HepG2 (cell line): ENCODE measurements around the gene BUD23. TPM values are rescaled to one million over a fixed set of nuclear protein-coding genes. Genes with fewer than 3 reads are reported as not detected.
A peak's percentile ranks its signal among the peaks of the same experiment; 100 is the strongest.

Experiments used
- ATAC-seq: fragments of 200-7000 bp; cut with Tn5 transposase; 3 replicates; pipeline ENCODE4 v1.9.1; 2020; ENCODE audit warnings: mild to moderate bottlenecking, moderate library complexity
- BruUV-seq: library from RNA; stranded (reverse); fragments of 400-500 nt; replicated peaks from 2 replicates; lab custom pipeline; 2021; lab: Mats Ljungman, UMichigan
- CTCF ChIA-PET: fragments of 300-600 bp; formaldehyde crosslinking; extraction: SDS; loops from one replicate; lab custom pipeline; 2021; ENCODE audit warnings: low total read pairs, inconsistent platforms, low intra/inter-chr PET ratio; lab: Yijun Ruan, JAX
- POLR2A ChIA-PET: fragments of 350-600 bp; sonication (Branson Sonifier 250); formaldehyde crosslinking; loops from one replicate; lab custom pipeline; 2020; ENCODE audit warnings: antibody characterized with exemption, inconsistent platforms; lab: Yijun Ruan, JAX
- DNase-seq: peaks from one replicate; pipeline ENCODE4 v3.0.0-alpha.2; 2015; ENCODE audit warnings: low spot score
- FAIRE-seq: peaks from 3 replicates; lab custom pipeline; 2011; peaks lifted over from hg19 to GRCh38; lab: Jason Lieb, UNC
- H2AFZ ChIP-seq: one replicate; pipeline ENCODE4 v1.6.1; 2011; ENCODE audit warnings: low read length, inconsistent platforms
- H3K27ac ChIP-seq: fragments of 300-600 bp; 3 replicates; pipeline ENCODE4 v1.8.0; 2011; ENCODE audit warnings: mixed run types, mild to moderate bottlenecking, mixed read lengths, low read length, inconsistent platforms; ENCODE audit not compliant: insufficient read depth; ENCODE audit errors: extremely low read length
- H3K27me3 ChIP-seq, 2 experiments: fragments of 200-600 bp in 1 of 2; 2 replicates in 1 of 2; 3 replicates in 1 of 2; pipeline versions ENCODE4 v1.6.0 to v1.8.0; 2011; ENCODE audit warnings: low read length in 2 of 2, mild to moderate bottlenecking in 2 of 2, moderate library complexity in 2 of 2, inconsistent platforms in 1 of 2; ENCODE audit not compliant: insufficient read depth in 2 of 2, control insufficient read depth in 1 of 2
- H3K36me3 ChIP-seq, 2 experiments: fragments of 200-600 bp in 1 of 2; replicated peaks in 1 of 2; 2 replicates in 1 of 2; 3 replicates in 1 of 2; pipeline versions ENCODE4 v1.5.1 to v1.8.0; 2011; ENCODE audit warnings: low read length in 2 of 2, inconsistent platforms in 1 of 2; ENCODE audit not compliant: insufficient read depth in 2 of 2, control insufficient read depth in 1 of 2
- H3K4me1 ChIP-seq: 2 replicates; pipeline ENCODE4 v1.5.1; 2012; ENCODE audit warnings: low read length, inconsistent platforms; ENCODE audit not compliant: insufficient read depth
- H3K4me2 ChIP-seq: 2 replicates; pipeline ENCODE4 v1.6.0; 2011; ENCODE audit warnings: low read depth, low read length, inconsistent platforms
- H3K4me3 ChIP-seq, 3 experiments: fragments of 200-600 bp in 1 of 3; sonication (generic), shearing (Covaris generic) in 1 of 3; replicated peaks in 1 of 3; 2 replicates each; pipeline ENCODE4 v1.5.1; 2011 to 2016; ENCODE audit warnings: low read length in 3 of 3, inconsistent platforms in 2 of 3, low read depth in 2 of 3, mild to moderate bottlenecking in 2 of 3, control low read depth in 1 of 3, mixed read lengths in 1 of 3; ENCODE audit not compliant: insufficient read depth in 1 of 3
- H3K79me2 ChIP-seq: one replicate; pipeline ENCODE4 v1.6.1; 2011; ENCODE audit warnings: low read length, inconsistent platforms; ENCODE audit not compliant: insufficient read depth
- H3K9ac ChIP-seq: 2 replicates; pipeline ENCODE4 v1.6.0; 2011; ENCODE audit warnings: mild to moderate bottlenecking, low read depth, low read length, inconsistent platforms; ENCODE audit not compliant: insufficient read depth
- H3K9me3 ChIP-seq: 2 replicates; pipeline ENCODE4 v1.5.1; 2012; ENCODE audit warnings: mild to moderate bottlenecking, low read length
- H4K20me1 ChIP-seq: 2 replicates; pipeline ENCODE4 v1.6.0; 2011; ENCODE audit warnings: inconsistent platforms, mild to moderate bottlenecking, low read length, moderate library complexity; ENCODE audit not compliant: insufficient read depth
- HDAC2 ChIP-seq: sonication (generic); formaldehyde crosslinking; IDR thresholded peaks from 2 replicates; pipeline ENCODE4 v1.4.0; 2020; ENCODE audit warnings: missing genetic modification reagents
- HNRNPL ChIP-seq: fragments of 200-400 bp; formaldehyde crosslinking; IDR thresholded peaks from 2 replicates; pipeline ENCODE4 v1.6.1; 2017; ENCODE audit warnings: mild to moderate bottlenecking, low read depth, low read length
- MAX ChIP-seq: IDR thresholded peaks from 2 replicates; pipeline ENCODE4 v1.6.1; 2012; ENCODE audit warnings: inconsistent platforms
- MXI1 ChIP-seq: IDR thresholded peaks from 3 replicates; pipeline ENCODE4 v1.6.1; 2012; ENCODE audit warnings: low read depth, low read length, inconsistent platforms, borderline replicate concordance
- NR2C2 ChIP-seq: sonication (generic); formaldehyde crosslinking; IDR thresholded peaks from 2 replicates; pipeline ENCODE4 v1.4.0; 2020; ENCODE audit warnings: missing genetic modification reagents, mild to moderate bottlenecking, moderate library complexity, borderline replicate concordance
- POLR2G ChIP-seq: fragments of 200-400 bp; formaldehyde crosslinking; IDR thresholded peaks from 2 replicates; pipeline ENCODE4 v1.6.1; 2018; ENCODE audit warnings: mild to moderate bottlenecking, low read depth, low read length, moderate library complexity
- SAP130 ChIP-seq: IDR thresholded peaks from 2 replicates; pipeline ENCODE4 v1.6.1; 2016; ENCODE audit warnings: low read depth
- SNRNP70 ChIP-seq: fragments of 200-400 bp; formaldehyde crosslinking; IDR thresholded peaks from 2 replicates; pipeline ENCODE4 v1.6.1; 2017; ENCODE audit warnings: mild to moderate bottlenecking, low read depth, low read length, moderate library complexity
- TFDP1 ChIP-seq: IDR thresholded peaks from 2 replicates; pipeline ENCODE4 v1.6.1; 2016; ENCODE audit warnings: missing compliant biosample characterization, missing genetic modification reagents, borderline replicate concordance
- YEATS4 ChIP-seq: sonication (generic); formaldehyde crosslinking; IDR thresholded peaks from 2 replicates; pipeline ENCODE4 v1.4.0; 2020; ENCODE audit warnings: missing genetic modification reagents, borderline replicate concordance
- ZC3H4 ChIP-seq: sonication (generic); formaldehyde crosslinking; IDR thresholded peaks from 2 replicates; pipeline ENCODE4 v1.4.0; 2020; ENCODE audit warnings: missing genetic modification reagents, borderline replicate concordance
- ZFX ChIP-seq: sonication (generic); formaldehyde crosslinking; IDR thresholded peaks from 2 replicates; pipeline ENCODE4 v1.4.0; 2020; ENCODE audit warnings: mild to moderate bottlenecking, low read depth, missing genetic modification reagents, moderate library complexity
- ZFY ChIP-seq: sonication (generic); formaldehyde crosslinking; IDR thresholded peaks from 2 replicates; pipeline ENCODE4 v1.4.0; 2020; ENCODE audit warnings: missing genetic modification reagents
- ZNF143 ChIP-seq: sonication (generic); formaldehyde crosslinking; IDR thresholded peaks from 2 replicates; pipeline ENCODE4 v1.4.0; 2020; ENCODE audit warnings: missing genetic modification reagents
- ZNF792 ChIP-seq: IDR thresholded peaks from 2 replicates; pipeline ENCODE4 v1.6.1; 2016
- WGBS: methylation state at CpG from one replicate; pipeline ENCODE4 v1.1.6; 2017; ENCODE audit warnings: low lambda C conversion rate; 5-methylcytosine and 5-hydroxymethylcytosine counted together
- in situ Hi-C: cut with HindIII; loops from 2 replicates; pipeline ENCODE4 v1.10.0; 2017; ENCODE audit warnings: low pct_unique_long_range_greater_than_20kb; ENCODE audit not compliant: extremely low pct_ligation_motif_present
- intact Hi-C: fragments of 100-400 bp; cut with micrococcal nuclease; formaldehyde crosslinking; loops from one replicate; pipeline ENCODE4 v1.10.0; 2022; ENCODE audit not compliant: unreplicated experiment
- polyA plus RNA-seq, 8 experiments: library from polyadenylated mRNA; depleted of rRNA in 3 of 8; stranded (reverse) in 7 of 8; unstranded in 1 of 8; fragments of >200 nt; fragmentation: Illumina TruSeq in 4 of 8; extraction: Trizol in 4 of 8; gene quantifications; 2 replicates each; pipeline versions ENCODE4 v1.2.1 to v1.2.3, GENCODE V29; 2011 to 2016; ENCODE audit warnings: low read depth in 4 of 8, missing spikeins in 1 of 8, mixed read lengths in 1 of 8; ENCODE audit not compliant: insufficient read depth in 1 of 8
- total RNA-seq, 5 experiments: library from RNA; depleted of rRNA; stranded (reverse); fragments of >200 nt; fragmentation: Illumina TruSeq; extraction: Trizol; gene quantifications; 2 replicates each; pipeline ENCODE4 v1.2.3, GENCODE V29; 2016; ENCODE audit warnings: low read depth in 1 of 5
- TF ChIP-seq, protein P1 (sequence below): sonication (generic); formaldehyde crosslinking; IDR thresholded peaks from 2 replicates; pipeline ENCODE4 v1.8.0; 2022; ENCODE audit warnings: mild to moderate bottlenecking, missing genetic modification reagents; ENCODE audit not compliant: insufficient replicate concordance
- TF ChIP-seq, protein P2 (sequence below): sonication (generic); formaldehyde crosslinking; IDR thresholded peaks from 2 replicates; pipeline ENCODE4 v1.5.1; 2020; ENCODE audit warnings: missing genetic modification reagents, mild to moderate bottlenecking, borderline replicate concordance

The BUD23 gene
- total and polyA plus RNA-seq, 2 of the 13 experiments (the other 11 are each of a cell fraction or from before 2014, with no cell fraction given), result 47.5 to 54.5 TPM

GRCh38 chr7:73718905-73719805 lies 35.8 kb downstream of the BUD23 start, which contains the start of gene STX1A:
Gene STX1A (minus strand): TSS chr7:73719669. CDS start chr7:73719631, 38 bp downstream.
- in situ Hi-C loops, result loop anchor here (5.0 kb wide), 1 partner anchor 112 kb away; no protein-coding TSS in a partner anchor
- H3K4me1 ChIP-seq, result peaks cover 47% of the 10 kb centered on the region
- H3K27me3 ChIP-seq, result peaks cover 0 to 1% of the 10 kb centered on the region in 2 experiments; a peak in 1 of 5 replicates
- no peaks in the 10 kb centered on the region for H3K9me3 ChIP-seq
- ChIA-PET CTCF (no interaction called here), POLR2A (interaction anchor here (0.5 to 1.6 kb wide), 8 partner anchors 13 to 118 kb away, joined by 3 to 8 read pairs (median 4); partner anchors contain the start of gene MLXIPL)
- H4K20me1 ChIP-seq, result peaks cover 7% of the 10 kb centered on the region
- H3K79me2 ChIP-seq, result no peaks in the 10 kb centered on the region
- H3K4me3 ChIP-seq, result peak within 1 kb of the TSS; percentile 76 to 87 (median 87)
- WGBS, result 0% methylated on average over 8 of the region's 96 CpGs
- FAIRE-seq (no peak), ATAC-seq (peak; percentile 67), DNase-seq (peak; percentile 40)
- intact Hi-C loops, result loop anchor here (5.0 kb wide), 2 partner anchors 37 to 52 kb away; partner anchors contain the start of genes BUD23, DNAJC30 and VPS37D
- H2AFZ ChIP-seq, result no peak within 1 kb of the TSS
- no peaks in the 10 kb centered on the region for H3K36me3 ChIP-seq
- H3K4me2 ChIP-seq, result peak within 1 kb of the TSS; percentile 84
- no peak within 1 kb of the TSS for H3K27ac ChIP-seq
- BruUV-seq, result TSS peak; percentile 70
- H3K9ac ChIP-seq, result peak within 1 kb of the TSS; percentile 76
- TF ChIP-seq SNRNP70, result no peak
- 0 out of 2 replicates have a peak, but pooled peaks have one; percentile 6 for TF ChIP-seq HNRNPL
- TF ChIP-seq MXI1, result peak; percentile 15; the same call in 1 of the 3 replicates
- peak; percentile 51; the same call in 1 of the 2 replicates for TF ChIP-seq ZFX
- TF ChIP-seq POLR2G, result 0 out of 2 replicates have a peak, but pooled peaks have one; percentile 35
- TF ChIP-seq ZNF143, result no peak
- TF ChIP-seq YEATS4 (CRISPR knock-in tag), result peak; percentile 43; the same call in 1 of the 2 replicates
- TF ChIP-seq, protein P1, sequence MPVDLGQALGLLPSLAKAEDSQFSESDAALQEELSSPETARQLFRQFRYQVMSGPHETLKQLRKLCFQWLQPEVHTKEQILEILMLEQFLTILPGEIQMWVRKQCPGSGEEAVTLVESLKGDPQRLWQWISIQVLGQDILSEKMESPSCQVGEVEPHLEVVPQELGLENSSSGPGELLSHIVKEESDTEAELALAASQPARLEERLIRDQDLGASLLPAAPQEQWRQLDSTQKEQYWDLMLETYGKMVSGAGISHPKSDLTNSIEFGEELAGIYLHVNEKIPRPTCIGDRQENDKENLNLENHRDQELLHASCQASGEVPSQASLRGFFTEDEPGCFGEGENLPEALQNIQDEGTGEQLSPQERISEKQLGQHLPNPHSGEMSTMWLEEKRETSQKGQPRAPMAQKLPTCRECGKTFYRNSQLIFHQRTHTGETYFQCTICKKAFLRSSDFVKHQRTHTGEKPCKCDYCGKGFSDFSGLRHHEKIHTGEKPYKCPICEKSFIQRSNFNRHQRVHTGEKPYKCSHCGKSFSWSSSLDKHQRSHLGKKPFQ (CRISPR knock-in tag), result no peak
- no peak for TF ChIP-seq ZNF792 (CRISPR knock-in tag)
- TF ChIP-seq SAP130 (CRISPR knock-in tag), result 0 out of 2 replicates have a peak, but pooled peaks have one; percentile 31
- 0 out of 2 replicates have a peak, but pooled peaks have one; percentile 5 for TF ChIP-seq TFDP1 (CRISPR knock-in tag)
- TF ChIP-seq, protein P2, sequence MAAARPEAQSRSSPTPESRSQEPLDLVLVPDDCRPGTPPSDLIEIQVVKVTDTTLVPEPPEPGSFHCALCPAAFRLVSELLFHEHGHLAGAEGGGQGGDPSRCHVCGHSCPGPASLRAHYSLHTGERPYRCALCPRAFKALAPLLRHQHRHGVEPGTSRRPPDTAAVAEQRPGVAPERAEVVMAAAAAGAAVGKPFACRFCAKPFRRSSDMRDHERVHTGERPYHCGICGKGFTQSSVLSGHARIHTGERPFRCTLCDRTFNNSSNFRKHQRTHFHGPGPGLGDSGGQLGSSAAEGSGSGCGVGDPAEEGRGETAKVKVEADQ (CRISPR knock-in tag), result 0 out of 2 replicates have a peak, but pooled peaks have one; percentile 48
- TF ChIP-seq NR2C2 (CRISPR knock-in tag), result 0 out of 2 replicates have a peak, but pooled peaks have one; percentile 34
- TF ChIP-seq ZFY (CRISPR knock-in tag), result peak; percentile 68
- no peak for TF ChIP-seq HDAC2
- TF ChIP-seq ZC3H4 (CRISPR knock-in tag), result no peak
- TF ChIP-seq MAX, result peak; percentile 62
